Neural progenitor cell (in vitro differentiated cells): ENCODE data around the gene MED13L. TPM values are rescaled to one million over a fixed set of nuclear protein-coding genes. Genes with fewer than 3 reads are reported as not detected.

Source experiments
- DNase-seq: peaks from one replicate; pipeline ENCODE4 v3.0.0-alpha.2; 2016; ENCODE audit warnings: low spot score
- H2AFZ ChIP-seq: fragments of 200-600 bp; sonication (generic); replicated peaks from 2 replicates; pipeline ENCODE4 v1.6.1; 2016; ENCODE audit warnings: antibody characterized with exemption
- H3F3A ChIP-seq: fragments of 200-600 bp; sonication (generic); 2 replicates; pipeline ENCODE4 v1.6.1; 2016; ENCODE audit warnings: antibody characterized with exemption, low read depth
- H3K27ac ChIP-seq: fragments of 200-600 bp; sonication (generic); 2 replicates; pipeline ENCODE4 v1.5.1; 2016; ENCODE audit warnings: mild to moderate bottlenecking
- H3K27me3 ChIP-seq: fragments of 200-600 bp; sonication (generic); 2 replicates; pipeline ENCODE4 v1.6.1; 2016; ENCODE audit warnings: mild to moderate bottlenecking, moderate library complexity
- H3K36me3 ChIP-seq: fragments of 200-600 bp; sonication (generic); 2 replicates; pipeline ENCODE4 v1.5.1; 2016
- H3K4me1 ChIP-seq: fragments of 200-600 bp; sonication (generic); 2 replicates; pipeline ENCODE4 v1.6.1; 2016; ENCODE audit warnings: mixed run types
- H3K4me2 ChIP-seq: fragments of 200-600 bp; sonication (generic); 2 replicates; pipeline ENCODE4 v1.6.1; 2016
- H3K4me3 ChIP-seq: fragments of 200-600 bp; sonication (generic); 2 replicates; pipeline ENCODE4 v1.5.1; 2016
- H3K79me2 ChIP-seq: fragments of 200-600 bp; sonication (generic); 2 replicates; pipeline ENCODE4 v1.6.1; 2016; ENCODE audit warnings: low read depth
- H3K9ac ChIP-seq: fragments of 200-600 bp; sonication (generic); 2 replicates; pipeline ENCODE4 v1.6.1; 2016
- H3K9me3 ChIP-seq: fragments of 200-600 bp; sonication (generic); 2 replicates; pipeline ENCODE4 v1.5.1; 2016; ENCODE audit warnings: low read depth
- H4K20me1 ChIP-seq: fragments of 200-600 bp; sonication (generic); 2 replicates; pipeline ENCODE4 v1.6.1; 2016; ENCODE audit warnings: low read depth
- H3K27ac Mint-ChIP-seq: 3 replicates; pipeline ENCODE4 v1.8.0; 2021; ENCODE audit warnings: mixed read lengths
- H3K27me3 Mint-ChIP-seq: 2 replicates; pipeline ENCODE4 v1.8.0; 2022; ENCODE audit warnings: low read depth, mild to moderate bottlenecking, inconsistent platforms, moderate library complexity, mixed read lengths; ENCODE audit not compliant: insufficient read depth
- H3K36me3 Mint-ChIP-seq: 3 replicates; pipeline ENCODE4 v1.8.0; 2021; ENCODE audit warnings: mixed read lengths
- H3K4me1 Mint-ChIP-seq: 3 replicates; pipeline ENCODE4 v1.8.0; 2021; ENCODE audit warnings: mixed read lengths
- H3K4me3 Mint-ChIP-seq: 3 replicates; pipeline ENCODE4 v1.8.0; 2021; ENCODE audit warnings: mild to moderate bottlenecking, moderate library complexity, mixed read lengths
- H3K9me3 Mint-ChIP-seq: 3 replicates; pipeline ENCODE4 v1.8.0; 2020; ENCODE audit warnings: mixed read lengths
- CTCF ChIP-seq: fragments of 200-600 bp; sonication (generic); IDR thresholded peaks from 2 replicates; pipeline ENCODE4 v1.5.1; 2017; ENCODE audit warnings: antibody characterized with exemption, mild to moderate bottlenecking
- EZH2 ChIP-seq: fragments of 200-600 bp; sonication (generic); IDR thresholded peaks from 2 replicates; pipeline ENCODE4 v1.6.1; 2017; ENCODE audit warnings: antibody characterized with exemption, mild to moderate bottlenecking, moderate library complexity
- EZH2phosphoT487 ChIP-seq: fragments of 200-600 bp; sonication (generic); IDR thresholded peaks from 2 replicates; pipeline ENCODE4 v1.6.1; 2017; ENCODE audit warnings: antibody characterized with exemption
- total RNA-seq: library from RNA; depleted of rRNA; stranded (reverse); fragments of >200 nt; gene quantifications from 2 replicates; pipeline ENCODE4 v1.2.3, GENCODE V29; 2015; ENCODE audit warnings: low replicate concordance

MED13L gene
- total RNA-seq, 1 donor from 2014 or later = 149 TPM

GRCh38 chr12:116310082-116310481, 32.6 kb upstream of the MED13L start:
- TF ChIP-seq CTCF = no peak
- no peak for TF ChIP-seq EZH2
- TF ChIP-seq EZH2phosphoT487 = no peak
- Histone ChIP-seq H3K4me2 (no peak overlapping the region), H3K27me3 (no peaks in the 10 kb centered on the region), H3F3A (no peaks in the 10 kb centered on the region), H3K36me3 (peaks cover 5% of the 10 kb centered on the region), H2AFZ (no peak overlapping the region), H3K9ac (no peak overlapping the region), H3K27ac (no peak overlapping the region), H3K4me1 (peaks cover 9% of the 10 kb centered on the region), H3K79me2 (no peaks in the 10 kb centered on the region), H3K4me3 (no peak overlapping the region), H4K20me1 (no peaks in the 10 kb centered on the region), H3K9me3 (peaks cover 5% of the 10 kb centered on the region)
- H3K27ac Mint-ChIP-seq = no peak overlapping the region
- H3K9me3 Mint-ChIP-seq = peaks cover 16% of the 10 kb centered on the region
- H3K4me3 Mint-ChIP-seq = no peak overlapping the region
- H3K4me1 Mint-ChIP-seq = no peaks in the 10 kb centered on the region
- peaks cover 3% of the 10 kb centered on the region for H3K27me3 Mint-ChIP-seq
- no peaks in the 10 kb centered on the region for H3K36me3 Mint-ChIP-seq
- DNase-seq = no peak

GRCh38 chr12:116309343-116309742, 31.9 kb upstream of the MED13L start:
- no peak overlapping the region for H3K27ac ChIP-seq
- Mint-ChIP-seq H3K4me3 (no peak overlapping the region), H3K27ac (no peak overlapping the region), H3K4me1 (no peaks in the 10 kb centered on the region), H3K27me3 (peaks cover 3% of the 10 kb centered on the region), H3K36me3 (no peaks in the 10 kb centered on the region), H3K9me3 (peaks cover 16% of the 10 kb centered on the region)
- H3K4me3 ChIP-seq = no peak overlapping the region
- no peak for TF ChIP-seq EZH2
- TF ChIP-seq CTCF = no peak
- no peak for TF ChIP-seq EZH2phosphoT487
- no peaks in the 10 kb centered on the region for H3K27me3 ChIP-seq
- peaks cover 9% of the 10 kb centered on the region for H3K4me1 ChIP-seq
- H3F3A ChIP-seq = no peaks in the 10 kb centered on the region
- H2AFZ ChIP-seq = no peak overlapping the region
- no peaks in the 10 kb centered on the region for H3K79me2 ChIP-seq
- peaks cover 5% of the 10 kb centered on the region for H3K36me3 ChIP-seq
- H3K9me3 ChIP-seq = peaks cover 5% of the 10 kb centered on the region
- no peaks in the 10 kb centered on the region for H4K20me1 ChIP-seq
- H3K9ac ChIP-seq = no peak overlapping the region
- DNase-seq = no peak
- H3K4me2 ChIP-seq = no peak overlapping the region

GRCh38 chr12:116308647-116309046, 31.2 kb upstream of the MED13L start:
- Mint-ChIP-seq H3K27ac (no peak overlapping the region), H3K4me1 (no peaks in the 10 kb centered on the region), H3K36me3 (no peaks in the 10 kb centered on the region), H3K9me3 (peaks cover 16% of the 10 kb centered on the region), H3K27me3 (peaks cover 3% of the 10 kb centered on the region), H3K4me3 (no peak overlapping the region)
- peaks cover 5% of the 10 kb centered on the region for H3K36me3 ChIP-seq
- H3K4me2 ChIP-seq = no peak overlapping the region
- no peak for DNase-seq
- no peak overlapping the region for H3K27ac ChIP-seq
- TF ChIP-seq EZH2phosphoT487 (no peak), EZH2 (no peak), CTCF (no peak)
- H4K20me1 ChIP-seq = no peaks in the 10 kb centered on the region
- no peaks in the 10 kb centered on the region for H3K27me3 ChIP-seq
- no peaks in the 10 kb centered on the region for H3F3A ChIP-seq
- peaks cover 5% of the 10 kb centered on the region for H3K9me3 ChIP-seq
- H3K4me1 ChIP-seq = peaks cover 9% of the 10 kb centered on the region
- H3K9ac ChIP-seq = no peak overlapping the region
- H3K4me3 ChIP-seq = no peak overlapping the region
- H3K79me2 ChIP-seq = no peaks in the 10 kb centered on the region
- no peak overlapping the region for H2AFZ ChIP-seq
